HG02981 (cell line): ENCODE measurements around the gene KATNB1.

Experiments
- ATAC-seq: cut with Tn5 transposase; IDR thresholded peaks from one replicate; pipeline ENCODE4 v1.9.1; 2021; ENCODE audit warnings: mild to moderate bottlenecking, moderate library complexity; ENCODE audit not compliant: unreplicated experiment

KATNB1 gene, protein sequence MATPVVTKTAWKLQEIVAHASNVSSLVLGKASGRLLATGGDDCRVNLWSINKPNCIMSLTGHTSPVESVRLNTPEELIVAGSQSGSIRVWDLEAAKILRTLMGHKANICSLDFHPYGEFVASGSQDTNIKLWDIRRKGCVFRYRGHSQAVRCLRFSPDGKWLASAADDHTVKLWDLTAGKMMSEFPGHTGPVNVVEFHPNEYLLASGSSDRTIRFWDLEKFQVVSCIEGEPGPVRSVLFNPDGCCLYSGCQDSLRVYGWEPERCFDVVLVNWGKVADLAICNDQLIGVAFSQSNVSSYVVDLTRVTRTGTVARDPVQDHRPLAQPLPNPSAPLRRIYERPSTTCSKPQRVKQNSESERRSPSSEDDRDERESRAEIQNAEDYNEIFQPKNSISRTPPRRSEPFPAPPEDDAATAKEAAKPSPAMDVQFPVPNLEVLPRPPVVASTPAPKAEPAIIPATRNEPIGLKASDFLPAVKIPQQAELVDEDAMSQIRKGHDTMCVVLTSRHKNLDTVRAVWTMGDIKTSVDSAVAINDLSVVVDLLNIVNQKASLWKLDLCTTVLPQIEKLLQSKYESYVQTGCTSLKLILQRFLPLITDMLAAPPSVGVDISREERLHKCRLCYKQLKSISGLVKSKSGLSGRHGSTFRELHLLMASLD

DNA sequence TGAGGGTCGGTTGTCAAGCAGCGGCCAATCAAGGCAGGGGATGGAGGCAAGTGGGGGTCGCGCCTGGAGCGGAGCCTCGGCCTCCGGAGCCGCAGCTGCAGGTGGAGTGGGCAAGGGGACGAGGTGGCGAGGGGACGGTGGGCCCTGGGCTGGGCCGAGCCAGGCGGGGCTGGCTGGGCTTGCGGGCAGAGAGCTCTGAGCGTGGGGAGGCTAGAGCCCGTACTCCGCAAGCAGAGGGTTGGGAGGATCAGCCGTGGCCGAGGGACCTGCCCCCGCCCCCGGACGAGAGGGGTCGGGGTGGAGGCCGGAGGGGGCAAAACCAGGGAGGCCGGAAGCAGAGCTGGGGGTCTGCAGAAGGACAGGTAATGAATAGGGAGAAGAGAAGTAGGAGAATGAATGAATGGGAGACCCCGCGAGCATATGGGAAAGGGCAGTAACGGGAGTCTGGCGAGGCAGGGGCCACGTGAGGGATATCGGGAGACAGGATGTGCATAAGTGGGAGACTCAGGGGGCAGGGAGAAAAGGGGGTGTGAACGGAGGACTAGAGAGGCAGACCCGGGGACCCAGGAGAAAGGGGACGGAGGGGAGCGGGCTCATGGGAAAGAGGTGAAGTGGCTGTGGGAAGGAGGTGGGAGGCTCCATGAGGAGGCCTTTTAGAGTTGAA is at the start of gene KATNB1:
TSS of gene KATNB1 (plus strand) at position 16 of the 664 bp plus-strand sequence. CDS start 1,474 bp downstream, outside the sequence.
- ATAC-seq, result no peak

DNA sequence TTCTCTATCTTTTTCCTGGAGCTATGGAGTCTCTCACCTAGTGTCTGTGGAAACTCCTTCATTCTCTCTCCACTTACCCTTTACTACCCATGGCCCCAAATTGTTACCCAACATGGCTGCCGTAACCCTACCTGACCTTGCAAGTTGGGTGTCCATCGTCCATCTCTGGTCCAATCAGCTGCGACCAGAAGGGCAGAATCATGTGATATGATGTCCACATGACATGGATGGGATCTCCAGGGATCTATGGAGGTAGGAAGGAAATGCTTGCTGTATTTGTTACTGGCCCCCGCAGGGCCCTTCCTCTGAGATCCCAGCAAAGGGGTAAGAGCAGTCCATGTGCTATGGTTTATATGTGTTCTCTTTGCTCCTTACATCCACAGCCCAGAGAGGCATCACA is 49.0 kb upstream of the KATNB1 start:
- no peak for ATAC-seq

DNA sequence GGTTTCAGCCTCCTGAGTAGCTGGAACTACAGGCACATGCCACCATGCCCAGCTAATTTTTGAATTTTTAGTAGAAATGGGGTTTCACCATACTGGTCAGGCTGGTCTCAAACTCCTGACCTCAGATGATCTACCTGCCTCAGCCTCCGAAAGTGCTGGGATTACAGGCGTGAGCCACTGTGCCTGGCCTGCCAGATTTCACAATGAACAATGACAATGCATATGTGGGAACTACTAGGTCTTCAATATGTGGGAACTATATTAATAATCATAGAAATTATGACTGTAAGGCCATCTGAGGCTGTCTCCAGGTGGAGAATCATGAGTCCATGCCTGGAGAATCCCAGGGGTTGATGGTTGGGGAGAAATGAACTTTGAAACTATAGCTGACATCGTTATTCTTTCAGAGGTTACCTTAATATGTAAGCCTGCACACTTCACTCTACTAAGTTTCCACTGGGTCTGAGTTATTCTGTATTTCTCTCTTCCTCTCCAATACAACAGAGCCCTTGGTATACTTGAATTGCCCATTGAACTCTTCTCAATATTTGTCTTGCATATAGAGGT is 48.1 kb upstream of the KATNB1 start:
- no peak for ATAC-seq

DNA sequence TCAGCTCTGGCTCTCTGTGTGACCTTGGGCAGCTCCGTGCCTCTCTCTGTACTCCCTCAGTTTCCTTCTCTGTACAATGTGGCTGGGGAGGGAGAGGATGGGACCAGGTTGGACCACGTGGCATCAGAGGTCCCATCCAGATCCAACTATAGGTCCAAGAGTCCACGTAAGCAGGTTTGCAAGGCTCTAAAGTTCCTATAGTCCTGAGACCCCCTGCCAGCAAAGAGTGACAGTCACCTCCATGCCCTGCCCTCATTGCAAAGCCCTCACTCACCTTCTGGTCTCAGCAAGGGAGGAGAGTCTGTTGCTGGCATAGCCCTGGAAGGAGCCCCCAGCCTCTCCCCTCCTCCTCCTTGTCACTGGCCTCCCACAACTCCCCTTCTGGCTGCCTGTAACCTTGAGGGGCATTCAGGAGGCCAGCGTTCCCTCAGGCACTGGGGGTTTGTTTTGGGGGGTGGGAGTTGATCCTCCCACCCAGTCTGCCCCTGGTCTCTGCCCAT is 47.0 kb upstream of the KATNB1 start:
- ATAC-seq, result no peak

DNA sequence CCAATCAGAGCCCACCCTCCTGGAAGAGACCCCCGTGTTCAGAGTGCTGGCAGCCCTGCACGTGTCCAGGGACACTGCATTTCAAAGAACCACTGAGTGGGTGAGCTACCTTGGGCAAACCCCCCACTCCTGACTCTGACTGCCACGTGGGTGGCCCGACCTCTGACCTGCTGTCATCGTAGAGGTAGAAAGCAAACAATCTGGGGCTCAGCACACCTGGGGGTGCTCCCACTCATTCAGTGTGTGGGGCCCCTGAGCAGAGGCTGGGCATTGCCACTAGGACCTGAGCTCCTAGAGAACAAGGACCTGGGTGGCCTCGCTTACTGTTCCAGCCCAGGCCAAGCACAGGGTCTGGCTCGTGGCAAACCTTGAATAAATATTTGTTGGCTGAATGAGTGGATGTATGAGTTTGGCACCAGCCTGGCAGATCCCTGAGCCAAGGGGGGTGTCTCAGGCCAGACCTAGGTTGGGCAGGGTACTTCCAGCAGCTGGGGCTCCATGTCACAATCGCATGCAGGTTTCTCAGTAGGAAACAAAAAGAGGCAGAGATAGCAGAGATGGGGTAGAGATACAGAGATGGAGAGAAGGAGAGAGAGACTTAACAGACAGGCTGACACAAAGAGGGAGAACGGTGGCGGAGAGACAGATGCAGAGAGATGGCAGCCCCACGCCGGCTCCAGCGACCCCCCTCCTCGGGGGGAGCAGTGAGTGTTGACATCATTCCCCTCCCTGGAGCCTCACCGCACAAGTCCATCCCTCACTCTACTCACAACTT is 46.4 kb upstream of the KATNB1 start:
- ATAC-seq, result no peak

DNA sequence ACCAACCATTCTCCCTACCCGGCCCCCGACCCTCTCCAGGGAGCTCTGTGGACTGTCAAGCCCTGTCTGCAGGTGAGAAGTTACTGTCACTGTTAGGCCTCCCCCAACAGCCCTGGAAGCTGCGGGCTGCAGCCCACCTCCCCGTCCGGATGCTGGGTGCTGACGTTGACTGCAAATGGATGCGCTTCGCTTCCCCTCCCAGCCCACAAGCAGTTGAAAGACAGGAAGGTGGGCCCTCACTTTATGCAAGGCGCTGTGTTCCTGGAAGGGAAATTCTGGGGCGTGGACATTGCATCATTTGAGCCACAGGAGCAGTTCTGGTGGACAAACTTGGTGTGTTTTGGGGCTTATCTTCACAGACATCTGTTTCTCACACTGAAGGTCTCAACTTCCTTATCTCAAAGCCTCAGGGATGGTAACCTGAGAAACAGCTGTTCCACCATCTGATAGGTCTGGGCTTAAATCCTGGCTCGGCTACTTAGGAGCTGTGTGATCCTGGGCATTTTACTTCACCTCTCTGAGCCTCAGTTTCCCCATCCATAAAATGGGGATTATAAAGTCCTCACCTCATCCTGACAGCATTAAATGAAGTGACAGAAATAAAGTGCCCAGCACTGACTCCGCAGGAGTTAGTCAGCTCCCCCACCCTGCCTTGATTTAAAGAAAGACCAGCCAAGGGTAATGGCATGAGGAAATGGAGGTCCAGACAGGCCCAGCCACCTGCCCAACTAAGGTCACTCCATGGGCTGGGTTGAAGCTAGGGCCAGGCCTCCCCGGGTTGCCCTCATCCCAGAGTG is 45.6 kb upstream of the KATNB1 start:
- ATAC-seq, result peak; percentile 64

DNA sequence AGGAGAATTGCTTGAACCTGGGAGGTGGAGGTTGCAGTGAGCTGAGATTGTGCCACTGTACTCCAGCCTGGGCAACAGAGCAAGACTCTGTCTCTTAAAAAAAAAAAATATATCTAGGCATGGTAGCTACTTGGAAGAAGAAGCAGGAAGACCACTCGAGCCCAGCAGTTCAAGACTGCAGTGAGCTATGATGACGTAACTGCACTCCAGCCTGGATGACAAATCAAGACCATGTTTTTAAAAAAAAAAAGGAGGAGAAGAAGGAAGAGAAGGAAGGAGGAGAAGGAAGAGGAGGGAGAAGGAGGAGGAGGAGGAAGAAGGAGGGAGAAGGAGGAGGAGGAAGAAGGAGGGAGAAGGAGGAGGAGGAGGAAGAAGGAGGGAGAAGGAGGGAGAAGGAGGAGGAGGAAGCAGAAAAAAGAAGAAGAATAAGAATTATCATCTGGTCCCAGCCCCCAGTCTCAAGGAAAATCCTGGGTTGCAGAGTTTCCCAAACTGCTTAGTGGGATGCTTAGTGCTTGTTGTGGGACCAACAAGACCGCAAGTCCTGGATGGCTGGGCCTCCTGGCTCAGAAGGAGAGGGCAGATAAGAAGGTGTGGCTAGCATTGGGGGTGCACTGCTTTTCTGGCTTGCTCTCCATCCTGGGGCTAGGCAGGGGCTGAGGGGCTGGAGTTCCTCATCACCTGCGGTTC is 44.6 kb upstream of the KATNB1 start:
- ATAC-seq, result no peak

DNA sequence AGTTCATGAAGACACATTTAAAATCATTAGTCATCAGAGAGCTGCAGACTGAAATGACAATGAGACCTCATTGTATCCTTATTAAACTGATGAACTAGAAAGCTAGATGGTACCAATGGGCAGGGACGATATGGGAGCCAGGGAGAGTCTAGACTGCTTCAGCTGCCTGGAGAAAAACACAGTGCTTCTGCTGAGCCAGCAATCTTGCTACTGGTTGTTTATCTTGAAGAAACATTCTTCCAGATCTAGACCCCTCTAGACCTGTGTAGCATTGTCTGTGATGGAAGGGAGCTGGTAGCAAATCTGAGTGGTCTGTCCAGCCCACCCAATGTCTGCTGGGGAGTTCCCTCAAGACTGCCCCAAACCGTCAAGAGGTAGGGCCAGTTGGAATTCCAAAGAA is 42.9 kb upstream of the KATNB1 start:
- no peak for ATAC-seq

DNA sequence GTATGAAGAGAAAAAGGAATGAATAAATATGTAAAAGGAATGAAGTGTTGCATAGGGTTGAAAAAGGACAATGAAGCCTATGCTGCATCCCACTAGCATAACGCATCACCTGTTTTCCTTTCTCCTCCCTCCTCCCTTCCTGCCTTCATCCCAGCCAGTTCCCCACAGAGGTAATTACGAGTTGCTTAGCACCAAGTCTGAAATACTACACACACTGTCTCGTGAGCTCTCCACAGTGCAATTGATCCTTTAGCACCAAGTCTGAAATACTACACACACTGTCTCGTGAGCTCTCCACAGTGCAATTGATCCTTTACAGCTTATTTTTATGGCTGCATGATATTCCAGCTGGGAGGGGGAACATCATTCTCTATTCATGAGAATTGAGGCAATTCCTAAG is 42.0 kb upstream of the KATNB1 start:
- ATAC-seq, result no peak

DNA sequence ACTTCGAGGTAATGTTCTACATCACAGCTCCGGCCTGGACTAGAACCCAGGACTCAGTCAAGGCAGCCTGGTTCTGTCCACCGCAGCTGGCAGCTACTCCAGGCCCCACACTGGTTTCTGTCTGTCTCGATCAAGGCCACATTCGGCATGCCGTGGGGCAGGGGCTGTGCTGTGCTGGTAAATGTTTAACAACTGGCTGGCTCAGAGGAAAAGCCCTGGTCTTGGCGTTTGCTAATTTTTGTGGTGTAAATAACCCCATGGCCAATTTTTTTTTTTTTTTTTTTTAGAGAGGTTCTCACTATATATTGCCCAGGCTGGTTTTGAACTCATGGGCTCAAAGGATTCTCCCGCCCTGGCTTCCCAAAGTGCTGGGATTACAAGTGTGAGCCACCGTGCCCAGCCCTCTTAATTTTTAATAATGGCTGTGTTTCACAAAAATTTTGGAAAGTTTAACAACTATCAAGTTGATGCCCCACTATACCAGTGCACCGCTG is 41.3 kb upstream of the KATNB1 start:
- ATAC-seq, result no peak

DNA sequence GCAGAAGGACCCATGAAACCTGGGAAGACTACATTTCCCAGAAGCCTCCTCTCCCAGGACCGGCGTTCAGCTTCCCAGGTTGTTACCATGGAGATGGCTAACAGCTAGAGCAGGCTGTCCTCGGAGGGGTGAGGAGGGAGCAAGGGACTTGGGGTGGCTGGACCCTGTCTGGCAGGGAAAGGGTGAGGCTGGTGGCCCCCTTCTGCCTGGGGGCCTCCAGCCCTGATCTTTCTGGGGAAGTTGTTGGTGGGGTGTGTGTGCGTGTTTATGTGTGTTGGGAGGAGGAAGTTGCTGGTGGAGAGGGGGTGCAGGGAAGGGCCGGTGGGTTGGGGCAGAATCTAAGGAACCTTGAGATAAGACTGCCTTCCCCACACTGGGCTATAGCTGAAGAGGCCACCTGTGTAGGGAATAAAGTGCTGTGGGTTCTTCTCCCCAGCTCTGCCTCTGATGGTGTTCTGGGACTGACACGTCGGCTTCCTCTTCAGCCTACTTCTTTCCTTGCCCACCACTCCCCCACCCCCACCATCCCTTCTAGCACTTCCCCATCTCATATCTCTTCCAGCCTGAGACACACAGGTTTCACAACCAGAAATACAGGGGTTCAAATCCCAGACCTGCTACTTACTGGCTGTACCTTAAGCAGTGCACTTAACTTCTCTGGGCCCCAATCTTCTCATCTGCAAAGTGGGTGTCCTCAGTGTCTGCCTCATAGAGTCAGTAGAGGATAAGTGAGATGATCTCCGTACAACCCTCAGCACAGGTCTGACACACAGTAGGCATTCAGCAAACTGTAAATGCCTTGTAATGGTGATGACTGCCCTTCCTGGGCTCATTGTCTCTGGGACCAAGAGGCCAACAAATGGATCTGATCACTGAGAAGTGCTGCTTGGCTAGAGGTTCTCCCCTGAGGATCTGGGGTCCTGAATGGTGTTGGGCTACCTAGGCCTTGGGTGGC is 40.6 kb upstream of the KATNB1 start, which contains the start of gene DRC7:
TSS of gene DRC7 (plus strand) at position 82 of the 955 bp plus-strand sequence. CDS start 3,144 bp downstream, outside the sequence.
- no peak for ATAC-seq

DNA sequence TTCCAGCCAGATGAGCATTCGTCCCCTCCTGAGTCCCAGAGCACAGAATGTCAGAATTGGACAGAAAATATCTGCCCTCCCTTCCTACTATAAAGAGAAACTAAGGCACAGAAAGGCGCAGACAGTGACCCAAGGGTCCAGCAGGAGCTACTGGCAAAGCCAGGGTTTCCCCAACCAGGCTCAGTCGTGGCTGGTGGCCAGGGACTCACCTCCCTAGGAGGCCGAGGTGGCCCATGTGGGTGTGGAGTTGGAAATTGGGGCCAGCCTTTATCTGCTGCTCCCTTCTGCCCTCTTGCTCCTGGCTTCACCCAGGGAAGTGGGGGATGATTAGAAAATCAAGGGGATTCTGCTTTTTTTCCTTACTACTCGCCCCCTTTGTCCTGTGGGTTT is 39.9 kb upstream of the KATNB1 start:
- no peak for ATAC-seq

DNA sequence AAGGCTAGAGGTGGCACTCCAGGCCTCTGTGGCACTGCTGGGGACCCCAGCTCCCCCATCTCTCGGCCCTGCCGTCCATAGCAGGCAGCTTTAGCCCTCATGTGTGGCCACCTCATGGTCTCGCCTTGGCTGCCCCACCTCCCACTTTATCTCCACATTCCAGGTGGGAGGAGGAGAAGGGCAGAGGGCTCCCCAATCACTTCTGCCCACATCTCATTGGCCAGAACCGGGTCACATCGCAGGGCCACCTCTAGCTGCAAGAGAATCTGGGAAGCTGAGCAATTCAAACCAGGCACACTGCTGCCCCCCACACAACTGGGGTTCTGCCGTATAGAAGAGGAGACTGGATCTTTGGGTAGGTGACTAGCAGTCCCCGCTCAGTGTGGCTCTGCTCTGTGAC is 39.3 kb upstream of the KATNB1 start:
- ATAC-seq, result no peak

DNA sequence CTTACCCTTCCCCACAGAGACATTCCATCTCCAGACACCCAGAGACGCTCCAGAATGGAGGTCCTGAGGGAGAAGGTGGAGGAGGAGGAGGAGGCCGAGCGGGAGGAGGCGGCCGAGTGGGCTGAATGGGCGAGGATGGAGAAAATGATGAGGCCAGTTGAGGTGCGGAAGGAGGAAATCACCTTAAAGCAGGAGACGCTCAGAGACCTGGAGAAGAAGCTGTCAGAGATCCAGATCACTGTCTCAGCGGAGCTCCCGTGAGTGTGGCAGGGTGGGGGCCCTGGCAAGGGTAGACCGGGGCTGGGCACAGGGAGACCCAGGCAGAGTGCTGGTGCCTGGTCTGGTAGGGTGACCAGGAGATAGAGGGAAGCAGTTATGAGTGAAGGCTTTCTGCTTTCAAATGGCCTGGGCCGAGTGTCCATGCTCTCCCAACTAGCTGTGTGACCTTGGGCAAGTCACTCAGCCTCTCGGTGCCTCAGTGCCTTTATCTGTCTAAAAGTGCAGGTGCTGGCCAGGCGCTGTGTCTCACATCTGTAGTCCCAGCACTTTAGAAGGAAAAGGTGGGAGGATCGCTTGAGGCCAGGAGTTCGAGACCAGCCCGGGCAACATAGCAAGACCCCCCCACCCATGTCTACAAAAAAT is 37.6 kb upstream of the KATNB1 start:
- no peak for ATAC-seq

DNA sequence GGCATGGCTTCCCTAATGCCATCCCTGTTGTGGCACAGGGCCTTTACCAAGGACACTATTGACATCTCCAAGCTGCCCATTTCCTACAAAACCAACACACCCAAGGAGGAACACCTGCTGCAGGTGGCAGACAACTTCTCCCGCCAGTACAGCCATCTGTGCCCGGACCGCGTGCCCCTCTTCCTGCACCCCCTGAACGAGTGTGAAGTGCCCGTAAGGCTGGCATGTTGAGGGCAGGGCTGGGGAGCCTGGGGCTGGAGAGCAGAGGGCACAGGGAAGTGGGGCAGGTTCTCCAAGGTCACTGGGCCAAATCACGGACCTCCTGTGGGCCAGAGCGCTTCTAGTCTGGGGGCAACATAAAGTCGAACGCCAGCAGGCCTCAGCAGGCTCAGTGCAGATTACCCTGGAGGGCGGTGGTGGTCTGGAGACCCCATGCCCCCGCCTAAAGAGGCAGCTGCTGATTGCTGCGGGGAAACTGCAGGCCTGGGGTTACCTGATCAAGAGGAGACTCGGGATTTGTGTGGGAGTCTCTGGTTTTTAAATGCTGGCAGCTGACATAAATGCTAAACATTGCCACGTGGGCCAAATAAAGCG is 36.7 kb upstream of the KATNB1 start:
- ATAC-seq, result no peak

DNA sequence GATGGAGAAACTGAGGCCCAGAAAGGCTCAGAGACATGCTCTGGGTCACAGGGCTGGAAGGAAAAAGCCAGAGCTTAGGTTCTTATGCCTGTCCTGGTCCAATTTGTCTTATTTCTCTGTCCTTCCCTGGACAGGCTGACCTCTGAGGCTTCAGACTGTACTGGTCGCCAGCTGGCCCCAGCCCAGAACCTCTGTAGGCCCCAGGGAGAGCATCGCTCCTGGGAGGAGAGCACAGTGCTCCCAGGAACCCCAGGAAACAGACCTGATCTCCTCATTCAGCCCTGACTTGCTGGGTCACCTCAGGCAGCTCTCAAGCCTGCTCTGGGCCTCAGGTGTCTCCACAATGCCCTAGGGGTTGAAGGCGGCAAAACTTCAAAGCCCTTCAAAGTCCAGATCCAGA is 36.1 kb upstream of the KATNB1 start:
- no peak for ATAC-seq

DNA sequence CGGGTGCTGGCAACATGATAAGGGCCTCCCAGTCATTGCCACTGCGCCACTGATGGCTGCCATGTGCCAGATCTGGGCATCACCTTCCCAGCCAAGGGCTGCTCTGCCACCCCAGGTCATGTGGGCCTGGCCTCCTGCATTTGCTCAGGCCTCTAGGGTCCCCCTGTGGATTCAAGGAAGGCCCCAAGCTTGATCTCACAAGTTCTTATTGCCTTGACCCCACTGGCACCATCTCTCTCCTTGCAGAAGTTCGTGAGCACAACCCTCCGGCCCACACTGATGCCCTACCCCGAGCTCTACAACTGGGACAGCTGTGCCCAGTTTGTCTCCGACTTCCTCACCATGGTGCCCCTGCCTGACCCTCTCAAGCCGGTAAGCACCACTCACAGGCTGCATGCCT is 35.7 kb upstream of the KATNB1 start:
- no peak for ATAC-seq
